Measurements from ENCODE around the gene DEGS2. TPM values are rescaled to one million over a fixed set of nuclear protein-coding genes. Genes with fewer than 3 reads are reported as not detected.

The DEGS2 gene
- total RNA-seq, 1 donor from 2014 or later = 0.31 TPM

DNA sequence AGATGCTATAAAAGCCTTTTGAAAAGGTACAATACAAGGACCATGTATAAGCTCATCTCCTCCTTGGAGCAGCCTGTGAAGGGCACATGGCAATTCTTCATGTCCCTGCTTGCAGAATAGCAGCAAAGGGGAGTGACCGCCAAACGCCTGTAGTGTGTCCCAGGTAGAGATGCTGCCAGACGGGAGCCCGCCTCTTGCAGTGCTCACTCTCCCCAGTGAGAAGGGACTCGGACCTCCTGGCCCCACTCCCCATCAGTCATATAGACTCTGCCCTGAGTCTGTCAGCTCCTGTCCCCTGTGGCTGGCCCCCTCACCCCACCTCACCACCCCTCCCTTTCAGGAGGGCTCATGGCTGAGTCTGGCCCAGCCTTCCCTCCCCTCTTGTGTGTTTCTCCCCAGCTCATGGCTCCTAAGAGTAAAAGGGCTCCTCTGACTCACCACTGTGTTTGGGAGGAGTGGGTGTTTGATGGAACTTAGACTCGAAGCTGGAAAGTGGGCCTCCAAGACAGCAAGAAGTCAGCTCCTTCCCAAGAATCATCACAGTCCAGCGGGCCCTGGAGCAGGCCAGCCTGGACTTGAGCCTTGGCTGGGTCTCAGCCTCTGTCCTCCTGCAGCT lies 40.9 kb downstream of the DEGS2 start:
- Mint-ChIP-seq H3K9me3 (no peaks in the 10 kb centered on the region), H3K27me3 (ENCODE audit: insufficient read depth) (no peaks in the 10 kb centered on the region), H3K4me1 (ENCODE audit: low read depth) (peaks cover 22% of the 10 kb centered on the region), H3K4me3 (no peak overlapping the region), H3K36me3 (ENCODE audit: low read depth) (peaks cover 37% of the 10 kb centered on the region), H3K27ac (peak overlapping the region; percentile 80)
- DNase-seq (ENCODE audit: low spot score) = no peak
- intact Hi-C loops (cut with micrococcal nuclease) = no loop called here

DNA sequence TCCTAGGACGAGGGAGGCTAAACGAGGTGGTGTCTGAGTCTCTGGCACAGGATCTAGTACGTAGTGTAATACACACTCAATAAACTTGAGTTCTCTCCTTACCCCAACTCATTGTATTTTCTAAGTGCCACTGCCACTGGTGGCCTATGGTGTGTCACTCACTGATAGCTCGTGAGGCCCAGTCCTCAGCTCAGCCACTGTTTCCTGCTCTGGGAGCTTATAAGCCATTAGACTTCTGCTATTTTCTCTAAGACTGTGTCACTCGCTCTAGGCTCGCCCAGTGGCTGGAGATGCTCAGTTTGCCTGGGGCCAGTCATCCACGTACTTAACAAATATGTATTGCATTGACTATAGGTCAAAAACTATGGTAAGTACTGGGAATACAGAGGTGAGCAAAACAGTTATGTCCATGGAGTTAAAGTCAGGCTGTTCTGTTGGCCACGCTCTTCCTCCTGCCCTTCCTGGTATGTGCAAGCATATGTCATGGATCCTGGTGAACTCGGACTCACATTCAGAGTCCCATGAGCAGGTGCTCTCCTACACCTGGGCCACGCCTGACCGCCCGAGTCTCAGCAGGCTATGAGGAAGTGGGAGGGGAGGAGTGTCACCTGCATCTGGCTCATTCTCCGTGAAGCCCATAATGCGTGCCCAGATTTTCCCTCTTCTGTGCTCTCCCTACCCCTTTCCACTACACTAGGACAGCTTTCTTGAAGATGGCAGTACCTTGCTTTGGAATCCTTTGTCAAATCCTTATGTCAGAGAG lies 41.6 kb downstream of the DEGS2 start:
- H3K4me1 Mint-ChIP-seq (ENCODE audit: low read depth) = peaks cover 29% of the 10 kb centered on the region

DNA sequence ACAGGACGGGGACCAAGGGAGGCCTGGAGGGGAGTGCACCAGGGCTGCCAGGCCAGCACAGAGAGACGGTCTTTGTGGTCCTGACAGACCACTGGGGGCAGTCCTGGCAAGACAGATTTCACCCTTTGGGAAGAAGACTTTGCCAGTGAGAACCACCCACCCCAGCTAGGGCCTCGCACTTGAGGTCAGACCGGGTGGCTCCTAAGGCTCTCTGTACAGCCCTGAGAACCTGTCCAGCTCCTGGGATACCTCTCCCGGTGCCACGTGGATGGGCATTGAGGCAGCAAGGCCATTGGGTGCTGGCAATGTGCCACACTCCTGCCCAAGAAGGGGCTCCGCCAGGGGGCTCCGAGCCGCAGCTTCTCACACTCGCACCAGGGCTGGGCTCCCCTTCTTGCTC lies 42.4 kb downstream of the DEGS2 start:
- peaks cover 44% of the 10 kb centered on the region for H3K36me3 Mint-ChIP-seq (ENCODE audit: low read depth)
- no peak for DNase-seq (ENCODE audit: low spot score)
- H3K4me1 Mint-ChIP-seq (ENCODE audit: low read depth) = peaks cover 36% of the 10 kb centered on the region
- no peak overlapping the region for H3K4me3 Mint-ChIP-seq
- H3K9me3 Mint-ChIP-seq = no peaks in the 10 kb centered on the region
- peak overlapping the region; percentile 74 for H3K27ac Mint-ChIP-seq
- intact Hi-C loops (cut with micrococcal nuclease) = no loop called here
- H3K27me3 Mint-ChIP-seq (ENCODE audit: insufficient read depth) = no peaks in the 10 kb centered on the region

More for the DNA sequence above, 41.6 kb downstream of the DEGS2 start:
- intact Hi-C loops (cut with micrococcal nuclease) = no loop called here
- Mint-ChIP-seq H3K27me3 (ENCODE audit: insufficient read depth) (no peaks in the 10 kb centered on the region), H3K27ac (peak overlapping the region; percentile 80), H3K36me3 (ENCODE audit: low read depth) (peaks cover 36% of the 10 kb centered on the region), H3K4me3 (no peak overlapping the region), H3K9me3 (no peaks in the 10 kb centered on the region)
- DNase-seq (ENCODE audit: low spot score) = no peak

DNA sequence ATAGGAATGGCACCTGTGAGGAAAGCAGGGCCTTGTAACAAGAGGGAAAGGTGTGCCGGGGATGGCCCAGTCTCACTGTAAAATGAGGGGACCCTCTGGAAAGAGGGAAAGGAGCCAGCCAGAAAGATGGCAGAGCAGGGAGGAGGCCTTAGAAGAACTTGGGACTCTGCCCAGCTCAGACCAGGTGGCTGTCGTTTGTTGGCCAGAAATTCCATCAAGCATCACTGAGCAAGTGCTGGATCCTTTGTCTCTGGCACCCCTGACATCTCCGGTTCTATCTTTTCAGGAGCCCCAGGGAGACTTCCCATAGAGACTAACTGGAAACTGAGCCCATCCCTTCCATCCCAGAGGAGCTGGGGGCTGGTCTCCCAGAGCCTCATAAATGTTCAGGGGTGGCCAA lies 43.3 kb downstream of the DEGS2 start:
- H3K27ac Mint-ChIP-seq = peak overlapping the region; percentile 11
- H3K36me3 Mint-ChIP-seq (ENCODE audit: low read depth) = peaks cover 44% of the 10 kb centered on the region
- H3K4me1 Mint-ChIP-seq (ENCODE audit: low read depth) = peaks cover 36% of the 10 kb centered on the region
- no peaks in the 10 kb centered on the region for H3K27me3 Mint-ChIP-seq (ENCODE audit: insufficient read depth)
- intact Hi-C loops (cut with micrococcal nuclease) = no loop called here
- no peaks in the 10 kb centered on the region for H3K9me3 Mint-ChIP-seq
- no peak overlapping the region for H3K4me3 Mint-ChIP-seq
- DNase-seq (ENCODE audit: low spot score) = no peak

DNA sequence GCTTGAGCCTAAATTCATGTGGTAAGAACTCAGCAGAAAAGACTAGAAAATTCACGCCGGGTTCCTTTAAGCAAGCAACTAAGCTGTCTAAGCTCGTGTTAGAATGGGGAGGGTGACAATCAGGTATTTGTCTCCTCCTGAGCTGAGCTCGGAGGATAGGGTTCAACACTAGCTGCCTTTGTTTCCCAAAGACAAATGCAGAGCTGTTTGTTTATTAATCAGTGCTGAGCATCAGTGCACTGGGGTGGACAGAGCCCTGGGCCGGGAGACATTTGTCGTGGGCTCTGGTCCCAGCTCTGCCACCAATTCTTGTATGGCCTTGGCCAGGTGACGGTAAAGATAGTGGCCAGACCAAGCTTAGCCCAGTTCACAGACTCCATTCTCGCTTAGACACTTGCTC lies 43.7 kb downstream of the DEGS2 start:
- DNase-seq (ENCODE audit: low spot score) = no peak
- Mint-ChIP-seq H3K9me3 (no peaks in the 10 kb centered on the region), H3K27me3 (ENCODE audit: insufficient read depth) (no peaks in the 10 kb centered on the region), H3K4me3 (no peak overlapping the region), H3K27ac (peak overlapping the region; percentile 11), H3K4me1 (ENCODE audit: low read depth) (peaks cover 36% of the 10 kb centered on the region), H3K36me3 (ENCODE audit: low read depth) (peaks cover 43% of the 10 kb centered on the region)
- intact Hi-C loops (cut with micrococcal nuclease) = no loop called here

DNA sequence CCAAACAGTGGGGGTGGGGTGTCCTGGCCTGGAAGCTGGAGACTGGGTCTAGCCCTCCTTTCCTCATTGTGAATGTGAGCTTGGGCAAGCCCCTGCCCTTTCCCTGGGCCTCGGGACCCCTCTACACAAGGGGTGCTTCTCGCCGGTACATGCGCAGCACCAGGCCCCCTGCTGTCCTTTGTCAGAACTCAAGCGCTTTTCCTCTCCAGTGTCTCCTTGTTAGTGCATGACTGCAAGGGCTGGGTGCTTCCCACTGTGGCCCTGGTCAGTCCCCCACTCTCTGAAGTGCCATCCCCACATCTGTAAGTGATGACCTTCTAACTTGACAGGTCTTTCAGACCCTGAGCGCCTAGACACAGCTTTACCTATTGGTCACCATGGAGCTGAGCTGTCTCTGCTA lies 44.2 kb downstream of the DEGS2 start:
- no peak overlapping the region for H3K27ac Mint-ChIP-seq
- H3K27me3 Mint-ChIP-seq (ENCODE audit: insufficient read depth) = no peaks in the 10 kb centered on the region
- intact Hi-C loops (cut with micrococcal nuclease) = no loop called here

DNA sequence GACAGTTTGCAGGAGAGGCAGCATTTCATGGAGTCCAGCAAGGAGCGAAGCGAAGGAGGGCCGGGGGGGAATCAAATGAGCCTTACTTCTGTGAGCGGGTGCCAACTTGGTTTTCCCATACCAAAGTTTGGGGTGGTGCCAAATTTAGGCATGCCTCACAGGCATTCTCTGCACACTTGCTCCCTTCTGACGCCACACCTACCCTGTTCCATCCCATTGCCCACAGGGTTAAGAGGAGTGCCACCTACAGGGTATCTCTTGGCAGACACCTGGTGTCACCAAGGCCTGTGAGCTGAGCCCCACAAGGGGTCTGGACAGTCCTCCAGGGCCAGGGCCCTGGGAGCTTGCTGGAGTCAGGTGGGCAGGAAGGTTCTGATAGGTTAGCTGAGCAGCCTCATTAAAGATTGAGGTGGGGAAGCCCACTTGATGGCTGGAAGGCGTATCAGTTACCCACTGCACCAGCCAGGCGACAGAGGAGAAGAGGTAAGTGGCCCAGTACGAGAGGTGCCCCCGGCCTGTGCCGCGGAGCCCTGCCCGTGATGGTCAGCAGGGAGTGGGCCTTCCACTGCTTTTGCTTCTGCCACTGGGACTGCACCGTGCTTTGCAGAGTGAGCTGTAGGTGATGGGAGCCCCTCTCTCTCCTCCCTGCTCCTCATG lies 45.2 kb downstream of the DEGS2 start:
- peaks cover 43% of the 10 kb centered on the region for H3K36me3 Mint-ChIP-seq (ENCODE audit: low read depth)
- intact Hi-C loops (cut with micrococcal nuclease) = no loop called here
- no peaks in the 10 kb centered on the region for H3K9me3 Mint-ChIP-seq
- H3K4me3 Mint-ChIP-seq = no peak overlapping the region
- peaks cover 37% of the 10 kb centered on the region for H3K4me1 Mint-ChIP-seq (ENCODE audit: low read depth)
- no peaks in the 10 kb centered on the region for H3K27me3 Mint-ChIP-seq (ENCODE audit: insufficient read depth)
- no peak for DNase-seq (ENCODE audit: low spot score)
- H3K27ac Mint-ChIP-seq = peak overlapping the region; percentile 76

More for the DNA sequence above, 44.2 kb downstream of the DEGS2 start:
- Mint-ChIP-seq H3K9me3 (no peaks in the 10 kb centered on the region), H3K4me3 (no peak overlapping the region), H3K4me1 (ENCODE audit: low read depth) (peaks cover 36% of the 10 kb centered on the region), H3K36me3 (ENCODE audit: low read depth) (peaks cover 41% of the 10 kb centered on the region)
- no peak for DNase-seq (ENCODE audit: low spot score)

DNA sequence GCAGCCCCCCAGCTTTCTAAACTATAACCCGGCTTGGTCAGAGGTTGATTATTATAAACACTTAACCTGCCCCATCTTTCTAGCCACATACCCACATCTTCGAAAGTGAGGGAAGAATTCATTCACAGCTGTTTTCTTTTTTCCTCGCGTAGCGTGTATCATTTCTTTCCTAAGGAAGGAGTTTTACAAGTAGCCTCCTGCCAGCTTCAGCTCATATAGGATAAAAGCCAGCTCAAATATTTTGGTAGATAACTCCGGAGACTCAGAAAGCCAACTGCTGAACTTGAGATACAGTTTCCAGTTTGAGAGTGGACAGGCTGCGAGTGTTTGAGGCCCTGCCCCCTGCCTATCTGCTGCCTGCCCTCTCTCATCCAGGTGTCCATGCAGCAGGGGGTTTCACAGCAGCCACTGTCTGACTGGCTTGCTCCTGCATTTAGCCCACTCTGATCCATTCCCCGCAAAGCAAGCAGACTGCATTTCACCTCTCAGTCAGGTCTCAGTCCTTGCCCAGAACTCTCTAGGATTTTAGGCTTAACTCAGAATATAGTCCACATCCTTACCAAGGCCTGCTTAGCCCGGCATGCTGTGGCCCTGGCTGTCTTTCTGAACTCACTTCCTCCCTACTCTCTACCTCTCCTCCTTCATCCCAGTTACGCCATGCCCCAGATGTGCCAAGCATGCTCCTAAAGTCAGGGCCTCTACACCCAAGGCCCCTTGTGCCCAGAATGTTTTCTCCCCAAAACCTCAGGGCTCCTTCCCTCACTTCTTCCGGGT lies 47.3 kb downstream of the DEGS2 start:
- peaks cover 44% of the 10 kb centered on the region for H3K4me1 Mint-ChIP-seq (ENCODE audit: low read depth)
- intact Hi-C loops (cut with micrococcal nuclease) = no loop called here
- H3K9me3 Mint-ChIP-seq = no peaks in the 10 kb centered on the region
- H3K27me3 Mint-ChIP-seq (ENCODE audit: insufficient read depth) = no peaks in the 10 kb centered on the region
- DNase-seq (ENCODE audit: low spot score) = no peak
- H3K4me3 Mint-ChIP-seq = no peak overlapping the region
- peaks cover 44% of the 10 kb centered on the region for H3K36me3 Mint-ChIP-seq (ENCODE audit: low read depth)
- H3K27ac Mint-ChIP-seq = peak overlapping the region; percentile 76

DNA sequence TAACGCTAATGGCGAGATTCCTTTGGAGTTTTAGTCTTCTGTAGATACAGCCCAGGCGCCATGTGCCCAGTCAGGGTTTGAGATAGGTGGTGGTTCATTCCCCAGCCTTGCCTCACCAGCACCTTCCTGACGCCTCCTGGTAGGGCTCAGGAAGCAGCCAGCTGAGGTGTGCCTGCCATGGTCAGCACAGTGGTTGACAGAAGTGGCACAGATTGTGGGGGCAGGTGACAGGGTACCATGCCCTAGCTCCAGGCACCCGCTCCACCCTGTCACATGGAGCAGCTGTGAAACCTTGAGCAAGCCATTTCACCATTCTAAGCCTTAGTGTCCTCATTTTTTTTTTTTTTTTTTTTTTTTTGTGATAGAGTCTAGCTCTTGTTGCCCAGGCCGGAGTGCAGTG lies 48.6 kb downstream of the DEGS2 start:
- peaks cover 57% of the 10 kb centered on the region for H3K4me1 Mint-ChIP-seq (ENCODE audit: low read depth)
- H3K9me3 Mint-ChIP-seq = no peaks in the 10 kb centered on the region
- DNase-seq (ENCODE audit: low spot score) = no peak
- peaks cover 49% of the 10 kb centered on the region for H3K36me3 Mint-ChIP-seq (ENCODE audit: low read depth)
- intact Hi-C loops (cut with micrococcal nuclease) = no loop called here
- H3K27ac Mint-ChIP-seq = no peak overlapping the region
- H3K27me3 Mint-ChIP-seq (ENCODE audit: insufficient read depth) = no peaks in the 10 kb centered on the region
- no peak overlapping the region for H3K4me3 Mint-ChIP-seq

DNA sequence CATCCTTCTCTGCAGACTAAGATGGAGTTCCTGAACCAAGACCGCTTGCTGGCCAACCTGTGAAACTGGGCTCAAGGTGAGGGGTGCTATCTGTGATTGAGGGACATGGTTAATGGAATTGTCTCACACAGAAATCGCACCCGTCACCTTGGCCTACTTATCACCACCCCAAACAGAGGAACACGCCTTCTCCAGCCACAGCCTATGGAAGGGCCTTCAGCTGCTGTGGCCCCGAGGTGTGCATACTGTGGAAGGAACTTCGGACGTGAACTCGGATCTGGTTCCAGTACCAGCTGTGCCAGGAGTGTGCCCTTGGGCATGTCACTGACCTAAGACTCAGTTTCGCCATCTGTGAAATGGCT lies 49.9 kb downstream of the DEGS2 start:
- no peak for DNase-seq (ENCODE audit: low spot score)
- H3K27me3 Mint-ChIP-seq (ENCODE audit: insufficient read depth) = no peaks in the 10 kb centered on the region
- H3K27ac Mint-ChIP-seq = peak overlapping the region; percentile 93
- no peak overlapping the region for H3K4me3 Mint-ChIP-seq
- H3K4me1 Mint-ChIP-seq (ENCODE audit: low read depth) = peaks cover 69% of the 10 kb centered on the region
- intact Hi-C loops (cut with micrococcal nuclease) = no loop called here
- peaks cover 47% of the 10 kb centered on the region for H3K36me3 Mint-ChIP-seq (ENCODE audit: low read depth)
- no peaks in the 10 kb centered on the region for H3K9me3 Mint-ChIP-seq

DNA sequence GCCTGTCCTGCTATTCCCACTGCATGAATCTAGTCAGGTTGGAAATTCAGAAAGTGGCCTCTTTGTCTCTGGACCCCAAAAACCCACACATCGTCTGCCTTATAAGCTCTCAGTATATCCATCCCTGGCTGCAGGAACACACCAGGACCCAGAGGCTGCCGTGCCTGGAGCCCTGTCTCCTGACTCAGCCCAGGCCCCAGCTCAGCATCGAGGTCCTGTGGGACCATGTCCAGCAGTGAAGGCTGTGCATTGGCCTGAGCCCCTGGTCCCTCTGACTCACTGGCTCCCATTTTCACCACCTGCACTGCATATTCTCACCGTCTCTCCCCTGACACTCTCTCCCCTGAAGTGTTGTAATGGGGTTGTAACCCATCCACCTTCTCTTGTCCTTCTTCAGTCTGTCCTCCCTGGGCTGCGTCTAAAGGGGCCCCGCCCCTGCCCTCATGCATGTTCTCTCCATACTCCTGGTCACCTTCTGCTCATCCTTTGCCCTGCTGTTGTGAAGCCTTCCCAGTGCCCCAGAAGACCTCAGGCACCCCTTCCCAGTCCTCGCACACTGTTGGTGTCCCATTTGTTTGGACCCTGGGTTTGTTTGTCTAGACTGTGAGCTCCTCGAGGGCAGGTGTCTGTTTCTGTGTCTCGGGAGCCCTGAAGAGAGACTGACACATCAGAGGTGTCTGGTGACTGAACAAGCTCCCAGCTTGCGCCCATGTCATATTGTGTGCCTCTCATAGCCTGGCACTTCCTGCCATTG lies 50.4 kb downstream of the DEGS2 start:
- Mint-ChIP-seq H3K4me3 (no peak overlapping the region), H3K27me3 (ENCODE audit: insufficient read depth) (no peaks in the 10 kb centered on the region), H3K4me1 (ENCODE audit: low read depth) (peaks cover 75% of the 10 kb centered on the region), H3K9me3 (no peaks in the 10 kb centered on the region), H3K36me3 (ENCODE audit: low read depth) (peaks cover 53% of the 10 kb centered on the region), H3K27ac (peak overlapping the region; percentile 93)
- intact Hi-C loops (cut with micrococcal nuclease) = loop anchor here (1.0 kb wide), 4 partner anchors 37 to 127 kb away; no protein-coding TSS in a partner anchor
- DNase-seq (ENCODE audit: low spot score) = no peak

Measured in activated T-helper 1 cell treated with anti-CD3 and anti-CD28 coated beads, Interleukin-12 subunit alpha, Interleukin-12 subunit beta, Interleukin-2, Interleukin-4 antibody, amounts not matched to agents 30 ng/mL and 10 ng/mL and 1 ng/mL, durations not matched to agents 14 hours and 24 hours and 36 hours (primary cell).